Smooth muscle cell (in vitro differentiated cells): ENCODE measurements around the gene ANG. TPM values are rescaled to one million over a fixed set of nuclear protein-coding genes. Genes with fewer than 3 reads are reported as not detected.

ENCODE experiments used
- DNase-seq: peaks from one replicate; lab custom pipeline; 2025; ENCODE audit not compliant: unreplicated experiment; lab: John Stamatoyannopoulos, UW
- H2AFZ ChIP-seq: fragments of 200-600 bp; sonication (generic); 2 replicates; pipeline ENCODE4 v1.6.0; 2016; ENCODE audit warnings: antibody characterized with exemption, low read depth, mild to moderate bottlenecking
- H3F3A ChIP-seq: fragments of 200-600 bp; sonication (generic); 2 replicates; pipeline ENCODE4 v1.6.0; 2017; ENCODE audit warnings: antibody characterized with exemption, low read depth
- H3K27ac ChIP-seq: fragments of 200-600 bp; sonication (generic); 2 replicates; pipeline ENCODE4 v1.5.1; 2016; ENCODE audit warnings: low read depth, mild to moderate bottlenecking
- H3K27me3 ChIP-seq: fragments of 200-600 bp; sonication (generic); 2 replicates; pipeline ENCODE4 v1.6.1; 2016; ENCODE audit warnings: low read depth, mild to moderate bottlenecking
- H3K36me3 ChIP-seq: fragments of 200-600 bp; sonication (generic); 2 replicates; pipeline ENCODE4 v1.5.1; 2016; ENCODE audit warnings: low read depth
- H3K4me1 ChIP-seq: fragments of 200-600 bp; sonication (generic); 2 replicates; pipeline ENCODE4 v1.5.1; 2016; ENCODE audit warnings: low read depth
- H3K4me2 ChIP-seq: fragments of 200-600 bp; sonication (generic); 2 replicates; pipeline ENCODE4 v1.6.0; 2016; ENCODE audit warnings: mild to moderate bottlenecking
- H3K4me3 ChIP-seq: fragments of 200-600 bp; sonication (generic); 2 replicates; pipeline ENCODE4 v1.5.1; 2016; ENCODE audit warnings: mild to moderate bottlenecking
- H3K79me2 ChIP-seq: fragments of 200-600 bp; sonication (generic); 2 replicates; pipeline ENCODE4 v1.6.0; 2016; ENCODE audit warnings: low read depth, mild to moderate bottlenecking
- H3K9ac ChIP-seq: fragments of 200-600 bp; sonication (generic); 2 replicates; pipeline ENCODE4 v1.6.0; 2016; ENCODE audit warnings: low read depth
- H3K9me3 ChIP-seq: fragments of 200-600 bp; sonication (generic); replicated peaks from 2 replicates; pipeline ENCODE4 v1.5.1; 2016; ENCODE audit warnings: low read depth
- H4K20me1 ChIP-seq: fragments of 200-600 bp; sonication (generic); 2 replicates; pipeline ENCODE4 v1.6.0; 2016; ENCODE audit warnings: low read depth
- WGBS: methylation state at CpG from one replicate; pipeline ENCODE4 v1.1.7; 2016; ENCODE audit warnings: low lambda C conversion rate; 5-methylcytosine and 5-hydroxymethylcytosine counted together
- polyA plus RNA-seq: library from polyadenylated mRNA; unstranded; fragments of >200 nt; fragmentation: Nextera tagmentation; extraction: Ambion mirVana; gene quantifications from 2 replicates; pipeline ENCODE4 v1.2.1, GENCODE V29; 2016
- total RNA-seq: library from RNA; depleted of rRNA; stranded (reverse); fragments of >200 nt; gene quantifications from 2 replicates; pipeline ENCODE4 v1.2.3, GENCODE V29; 2014
- TF ChIP-seq, protein P1 (sequence below): fragments of 200-600 bp; sonication (generic); IDR thresholded peaks from 2 replicates; pipeline ENCODE4 v1.5.1; 2017; ENCODE audit warnings: borderline replicate concordance, mild to moderate bottlenecking, antibody characterized with exemption; ENCODE audit not compliant: insufficient read depth, poor library complexity, severe bottlenecking

The ANG gene
- total and polyA plus RNA-seq, 2 experiments from 2014 or later = 7.1 to 19.5 TPM

- Histone ChIP-seq H4K20me1 (no peaks in the 10 kb centered on the region), H3K4me3 (no peak overlapping the region), H2AFZ (no peak overlapping the region), H3F3A (peaks cover 9% of the 10 kb centered on the region), H3K27me3 (no peaks in the 10 kb centered on the region), H3K27ac (no peak overlapping the region), H3K4me2 (no peak overlapping the region), H3K4me1 (peaks cover 8% of the 10 kb centered on the region), H3K79me2 (no peaks in the 10 kb centered on the region), H3K36me3 (no peaks in the 10 kb centered on the region), H3K9ac (no peak overlapping the region), H3K9me3 (no peaks in the 10 kb centered on the region)
- 96% methylated on average over 2 of the region's 2 CpGs for WGBS
- TF ChIP-seq, protein P1, sequence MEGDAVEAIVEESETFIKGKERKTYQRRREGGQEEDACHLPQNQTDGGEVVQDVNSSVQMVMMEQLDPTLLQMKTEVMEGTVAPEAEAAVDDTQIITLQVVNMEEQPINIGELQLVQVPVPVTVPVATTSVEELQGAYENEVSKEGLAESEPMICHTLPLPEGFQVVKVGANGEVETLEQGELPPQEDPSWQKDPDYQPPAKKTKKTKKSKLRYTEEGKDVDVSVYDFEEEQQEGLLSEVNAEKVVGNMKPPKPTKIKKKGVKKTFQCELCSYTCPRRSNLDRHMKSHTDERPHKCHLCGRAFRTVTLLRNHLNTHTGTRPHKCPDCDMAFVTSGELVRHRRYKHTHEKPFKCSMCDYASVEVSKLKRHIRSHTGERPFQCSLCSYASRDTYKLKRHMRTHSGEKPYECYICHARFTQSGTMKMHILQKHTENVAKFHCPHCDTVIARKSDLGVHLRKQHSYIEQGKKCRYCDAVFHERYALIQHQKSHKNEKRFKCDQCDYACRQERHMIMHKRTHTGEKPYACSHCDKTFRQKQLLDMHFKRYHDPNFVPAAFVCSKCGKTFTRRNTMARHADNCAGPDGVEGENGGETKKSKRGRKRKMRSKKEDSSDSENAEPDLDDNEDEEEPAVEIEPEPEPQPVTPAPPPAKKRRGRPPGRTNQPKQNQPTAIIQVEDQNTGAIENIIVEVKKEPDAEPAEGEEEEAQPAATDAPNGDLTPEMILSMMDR = no peak
- no peak for DNase-seq
These were observed 12.5 kb upstream of the ANG start for GRCh38 chr14:20676072-20676471.

GRCh38 chr14:20679907-20680306, 8.7 kb upstream of the ANG start:
- WGBS = 93% methylated on average over 1 of the region's 1 CpG
- TF ChIP-seq, protein P1 = no peak
- H3K4me1 ChIP-seq = peaks cover 8% of the 10 kb centered on the region
- no peak overlapping the region for H3K4me3 ChIP-seq
- H3K79me2 ChIP-seq = no peaks in the 10 kb centered on the region
- no peaks in the 10 kb centered on the region for H3K9me3 ChIP-seq
- no peaks in the 10 kb centered on the region for H3K27me3 ChIP-seq
- DNase-seq = no peak
- no peaks in the 10 kb centered on the region for H3K36me3 ChIP-seq
- H3K9ac ChIP-seq = no peak overlapping the region
- no peak overlapping the region for H3K27ac ChIP-seq
- H3F3A ChIP-seq = peaks cover 27% of the 10 kb centered on the region
- H2AFZ ChIP-seq = no peak overlapping the region
- H3K4me2 ChIP-seq = peak overlapping the region; percentile 94
- H4K20me1 ChIP-seq = no peaks in the 10 kb centered on the region

- DNase-seq = no peak
- no peaks in the 10 kb centered on the region for H4K20me1 ChIP-seq
- peaks cover 32% of the 10 kb centered on the region for H3F3A ChIP-seq
- H3K27ac ChIP-seq = no peak overlapping the region
- H3K9me3 ChIP-seq = no peaks in the 10 kb centered on the region
- peak overlapping the region; percentile 89 for H2AFZ ChIP-seq
- peak overlapping the region; percentile 94 for H3K4me3 ChIP-seq
- no peak overlapping the region for H3K9ac ChIP-seq
- no peaks in the 10 kb centered on the region for H3K36me3 ChIP-seq
- no peaks in the 10 kb centered on the region for H3K27me3 ChIP-seq
- peaks cover 12% of the 10 kb centered on the region for H3K4me1 ChIP-seq
- TF ChIP-seq, protein P1 = no peak
- 82% methylated on average over 8 of the region's 8 CpGs for WGBS
- peak overlapping the region; percentile 94 for H3K4me2 ChIP-seq
- no peaks in the 10 kb centered on the region for H3K79me2 ChIP-seq
These were observed 8.2 kb upstream of the ANG start for GRCh38 chr14:20680363-20680762.

DNA sequence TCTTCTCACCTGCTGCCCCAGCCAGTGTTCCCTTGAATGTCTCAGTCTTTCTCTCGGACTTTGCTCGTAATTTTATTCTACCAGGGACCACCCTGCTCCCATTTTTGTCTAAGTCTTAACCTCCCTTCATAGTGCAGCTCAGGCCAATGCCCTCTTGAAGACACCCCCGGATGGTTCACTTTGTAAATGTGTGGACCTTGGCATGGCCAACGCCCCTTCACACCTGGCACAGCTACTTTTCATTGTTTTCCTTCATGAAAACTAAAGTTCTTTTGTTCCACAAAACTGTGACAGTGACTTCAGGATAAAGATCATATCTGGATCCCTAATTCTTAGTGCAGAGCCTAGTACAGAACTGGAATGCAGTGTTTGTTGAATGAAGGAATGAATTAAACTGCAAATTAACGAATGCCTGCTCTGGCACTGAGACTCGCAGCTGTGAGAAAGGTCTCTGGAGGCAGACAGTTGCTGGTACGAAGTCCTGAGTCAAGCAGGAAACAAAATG, 7.7 kb upstream of the ANG start:
- WGBS = 25% methylated on average over 7 of the region's 7 CpGs
- DNase-seq = no peak
- Histone ChIP-seq H2AFZ (peak overlapping the region; percentile 89), H3K27ac (peak overlapping the region; percentile 98), H3K27me3 (no peaks in the 10 kb centered on the region), H3K4me1 (peaks cover 12% of the 10 kb centered on the region), H3K4me2 (peak overlapping the region; percentile 94), H3K9me3 (no peaks in the 10 kb centered on the region), H3F3A (peaks cover 34% of the 10 kb centered on the region), H3K79me2 (no peaks in the 10 kb centered on the region), H3K36me3 (no peaks in the 10 kb centered on the region), H3K9ac (peak overlapping the region; percentile 97), H3K4me3 (peak overlapping the region; percentile 94), H4K20me1 (no peaks in the 10 kb centered on the region)
- TF ChIP-seq, protein P1 = no peak
